Gastroesophageal sphincter (tissue), 4 donors: ENCODE results near the gene MIGA1. TPM values are rescaled to one million over a fixed set of nuclear protein-coding genes. Genes with fewer than 3 reads are reported as not detected.

Experiments used
- ATAC-seq: fragments of 150-250 bp; one replicate; pipeline ENCODE4 v1.9.1; 2016; ENCODE audit warnings: mild to moderate bottlenecking, moderate library complexity
- H3K27ac ChIP-seq, 4 donors: fragments of 200-600 bp; sonication (generic) in 3 of 4; 1 replicate in 3 of 4; 2 replicates in 1 of 4; pipeline ENCODE4 v1.5.1; 2016 to 2019
- H3K27me3 ChIP-seq: fragments of 200-600 bp; sonication (generic); one replicate; pipeline ENCODE4 v1.5.1; 2019
- H3K36me3 ChIP-seq, 2 donors: fragments of 200-600 bp; sonication (generic); one replicate each; pipeline ENCODE4 v1.5.1; 2019; ENCODE audit warnings: control low read depth in 1 of 2
- H3K4me1 ChIP-seq, 3 donors: fragments of 200-600 bp; sonication (generic); 1 replicate in 2 of 3; 2 replicates in 1 of 3; pipeline ENCODE4 v1.5.1; 2016 to 2019; ENCODE audit warnings: control low read depth in 2 of 3
- H3K4me3 ChIP-seq, 2 donors: fragments of 200-600 bp; sonication (generic); one replicate each; pipeline ENCODE4 v1.5.1; 2019; ENCODE audit warnings: mild to moderate bottlenecking in 1 of 2, moderate library complexity in 1 of 2
- H3K9me3 ChIP-seq, 3 donors: fragments of 200-600 bp; sonication (generic); one replicate each; pipeline ENCODE4 v1.5.1; 2017 to 2019; ENCODE audit warnings: control low read depth in 2 of 3
- EP300 ChIP-seq: sonication (generic); formaldehyde crosslinking; IDR thresholded peaks from one replicate; pipeline ENCODE4 v1.6.1; 2017; ENCODE audit warnings: antibody characterized with exemption, mild to moderate bottlenecking
- POLR2A ChIP-seq, 2 donors: fragments of 450-650 bp; IDR thresholded peaks; one replicate each; pipeline ENCODE4 v1.6.1; 2017; ENCODE audit warnings: antibody characterized with exemption in 2 of 2, mild to moderate bottlenecking in 2 of 2, moderate library complexity in 1 of 2
- POLR2AphosphoS5 ChIP-seq: sonication (generic); formaldehyde crosslinking; IDR thresholded peaks from one replicate; pipeline ENCODE4 v1.6.1; 2017; ENCODE audit warnings: antibody characterized with exemption
- WGBS, 2 donors: methylation state at CpG; one replicate each; pipeline ENCODE4 v1.1.5; 2018; ENCODE audit warnings: low coverage in 1 of 2; 5-methylcytosine and 5-hydroxymethylcytosine counted together
- total RNA-seq, 4 donors: library from RNA; depleted of rRNA; stranded (reverse); fragments of >200 nt; gene quantifications; one replicate each; pipeline ENCODE4 v1.1.0, GENCODE V29; 2016
- TF ChIP-seq, protein P1 (sequence below), 4 experiments: fragments of 200-600 bp in 2 of 4; fragments of 450-650 bp in 2 of 4; sonication (generic) in 1 of 4; IDR thresholded peaks; one replicate each; pipeline ENCODE4 v1.5.1; 2017 to 2019; ENCODE audit warnings: antibody characterized with exemption in 4 of 4, mild to moderate bottlenecking in 2 of 4, moderate library complexity in 2 of 4

Gene MIGA1
- total RNA-seq, 4 donors from 2014 or later: 13.8 to 22.3 (median 20.6) TPM

DNA sequence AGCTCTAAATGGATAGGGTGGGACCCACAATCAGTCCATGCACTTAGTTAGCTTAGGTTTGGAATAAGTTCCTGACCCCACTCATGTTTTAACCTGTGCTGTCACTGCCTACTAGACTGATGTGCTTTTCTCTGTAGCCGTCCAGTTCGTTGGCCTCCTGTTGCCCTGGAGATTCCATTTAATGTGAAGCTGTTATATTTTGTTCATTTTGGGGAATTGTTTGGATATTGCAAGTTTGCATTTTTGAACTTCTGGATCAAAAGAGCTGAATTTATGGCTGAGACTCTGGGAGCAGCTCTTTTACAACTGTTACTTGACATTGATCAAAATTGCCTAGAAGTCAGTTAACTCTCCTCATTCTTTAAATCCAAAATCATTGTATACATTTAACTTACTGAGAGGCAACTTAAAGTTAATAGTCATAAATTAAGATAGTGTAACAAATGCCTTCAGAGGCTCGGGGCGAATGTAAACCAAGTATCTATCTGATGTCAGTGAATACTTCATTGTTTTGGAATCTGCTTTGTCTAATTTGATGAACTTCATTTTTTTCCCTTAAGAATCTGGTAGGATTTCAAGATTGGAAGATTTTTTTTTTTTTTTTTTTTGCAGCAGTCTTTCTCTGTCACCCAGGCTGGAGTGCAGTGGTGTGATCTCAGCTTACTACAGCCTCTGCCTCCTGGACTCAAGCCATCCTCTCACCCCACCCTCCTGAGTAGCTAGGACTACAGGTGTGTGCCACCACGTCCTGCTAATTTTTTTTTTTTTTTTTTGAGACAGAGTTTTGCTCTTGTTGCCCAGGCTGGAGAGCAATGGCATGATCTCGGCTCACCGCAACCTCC is 38.1 kb downstream of the MIGA1 start:
- TF ChIP-seq POLR2AphosphoS5 (no peak), EP300 (no peak), POLR2A (IDR thresholded peaks at IDR 0.05) (no peak)
- TF ChIP-seq, protein P1, sequence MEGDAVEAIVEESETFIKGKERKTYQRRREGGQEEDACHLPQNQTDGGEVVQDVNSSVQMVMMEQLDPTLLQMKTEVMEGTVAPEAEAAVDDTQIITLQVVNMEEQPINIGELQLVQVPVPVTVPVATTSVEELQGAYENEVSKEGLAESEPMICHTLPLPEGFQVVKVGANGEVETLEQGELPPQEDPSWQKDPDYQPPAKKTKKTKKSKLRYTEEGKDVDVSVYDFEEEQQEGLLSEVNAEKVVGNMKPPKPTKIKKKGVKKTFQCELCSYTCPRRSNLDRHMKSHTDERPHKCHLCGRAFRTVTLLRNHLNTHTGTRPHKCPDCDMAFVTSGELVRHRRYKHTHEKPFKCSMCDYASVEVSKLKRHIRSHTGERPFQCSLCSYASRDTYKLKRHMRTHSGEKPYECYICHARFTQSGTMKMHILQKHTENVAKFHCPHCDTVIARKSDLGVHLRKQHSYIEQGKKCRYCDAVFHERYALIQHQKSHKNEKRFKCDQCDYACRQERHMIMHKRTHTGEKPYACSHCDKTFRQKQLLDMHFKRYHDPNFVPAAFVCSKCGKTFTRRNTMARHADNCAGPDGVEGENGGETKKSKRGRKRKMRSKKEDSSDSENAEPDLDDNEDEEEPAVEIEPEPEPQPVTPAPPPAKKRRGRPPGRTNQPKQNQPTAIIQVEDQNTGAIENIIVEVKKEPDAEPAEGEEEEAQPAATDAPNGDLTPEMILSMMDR (IDR thresholded peaks at IDR 0.05): no peak
- peaks cover 0 to 92% of the 10 kb centered on the region in 2 donors for H3K36me3 ChIP-seq

DNA sequence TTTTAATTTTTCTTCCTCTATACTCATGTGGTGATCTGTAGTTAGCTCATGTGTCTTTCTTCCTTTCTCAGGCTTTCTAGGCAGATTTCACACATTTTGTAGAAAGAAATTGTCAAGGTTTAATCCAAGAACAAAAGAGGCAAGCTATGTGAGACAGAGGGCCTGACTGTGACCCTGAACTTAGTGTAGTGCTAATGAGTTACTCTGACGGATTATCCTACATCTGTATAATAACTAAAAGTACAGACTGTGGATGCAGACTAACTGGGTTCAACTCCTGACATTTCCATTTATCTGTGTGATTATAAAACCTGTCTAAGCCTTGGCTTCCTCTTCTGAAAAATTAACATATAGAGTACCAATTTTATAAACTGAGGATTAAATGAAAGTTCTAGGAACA is 40.7 kb downstream of the MIGA1 start:
- H3K9me3 ChIP-seq: no peaks in the 10 kb centered on the region
- no peak overlapping the region for H3K27ac ChIP-seq
- WGBS, 2 donors: 47 to 50% methylated on average over 1 of the region's 1 CpG
- ATAC-seq: no peak
- peaks cover 0 to 77% of the 10 kb centered on the region in 2 donors for H3K36me3 ChIP-seq
- no peak overlapping the region for H3K4me3 ChIP-seq
- TF ChIP-seq POLR2A (IDR thresholded peaks at IDR 0.05): no peak
- TF ChIP-seq, protein P1 (IDR thresholded peaks at IDR 0.05): no peak
- no peak for TF ChIP-seq POLR2AphosphoS5
- no peak for TF ChIP-seq EP300
- peaks cover 0 to 23% (median 0%) of the 10 kb centered on the region in 3 donors for H3K4me1 ChIP-seq
- H3K27me3 ChIP-seq: no peaks in the 10 kb centered on the region

More for the DNA sequence above, 38.1 kb downstream of the MIGA1 start:
- H3K4me1 ChIP-seq: peaks cover 0 to 7% (median 0%) of the 10 kb centered on the region in 3 donors
- H3K4me3 ChIP-seq: no peak overlapping the region
- no peak for ATAC-seq
- peak overlapping the region in 1 of 4 donors; percentile 4 for H3K27ac ChIP-seq
- H3K9me3 ChIP-seq: no peaks in the 10 kb centered on the region
- 44 to 83% methylated on average over 3 to 7 of the region's 7 CpGs for WGBS, 2 donors
- H3K27me3 ChIP-seq: no peaks in the 10 kb centered on the region

DNA sequence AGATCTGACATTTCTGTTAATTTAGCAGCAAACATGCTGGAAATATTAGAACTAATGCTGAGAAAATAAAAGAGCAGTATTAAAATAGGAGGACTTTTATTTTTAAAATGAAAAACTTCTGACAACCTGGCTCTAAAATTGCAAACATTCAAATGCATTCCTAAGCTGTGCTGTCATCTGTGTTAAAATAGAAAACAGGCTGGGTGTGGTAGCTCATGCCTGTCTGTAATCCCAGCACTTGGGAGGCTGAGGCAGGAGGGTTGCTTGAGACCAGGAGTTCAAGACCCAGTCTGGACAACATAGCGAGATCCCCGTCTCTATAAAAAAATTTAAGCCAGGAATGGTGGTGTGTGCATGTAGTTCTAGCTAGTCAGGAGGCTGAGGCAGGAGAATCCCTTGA is 44.6 kb downstream of the MIGA1 start:
- 53 to 92% methylated on average over 2 of the region's 2 CpGs for WGBS, 2 donors
- Histone ChIP-seq H3K4me1 (peaks cover 0 to 43% (median 4%) of the 10 kb centered on the region in 3 donors), H3K4me3 (no peak overlapping the region), H3K36me3 (peaks cover 0 to 48% of the 10 kb centered on the region in 2 donors), H3K9me3 (no peaks in the 10 kb centered on the region), H3K27ac (peak overlapping the region in 3 of 4 donors; percentile 28 to 36 (median 30)), H3K27me3 (no peaks in the 10 kb centered on the region)
- TF ChIP-seq, protein P1 (IDR thresholded peaks at IDR 0.05): no peak
- no peak for TF ChIP-seq POLR2A (IDR thresholded peaks at IDR 0.05)
- no peak for TF ChIP-seq POLR2AphosphoS5
- no peak for TF ChIP-seq EP300
- ATAC-seq: peak; percentile 73

DNA sequence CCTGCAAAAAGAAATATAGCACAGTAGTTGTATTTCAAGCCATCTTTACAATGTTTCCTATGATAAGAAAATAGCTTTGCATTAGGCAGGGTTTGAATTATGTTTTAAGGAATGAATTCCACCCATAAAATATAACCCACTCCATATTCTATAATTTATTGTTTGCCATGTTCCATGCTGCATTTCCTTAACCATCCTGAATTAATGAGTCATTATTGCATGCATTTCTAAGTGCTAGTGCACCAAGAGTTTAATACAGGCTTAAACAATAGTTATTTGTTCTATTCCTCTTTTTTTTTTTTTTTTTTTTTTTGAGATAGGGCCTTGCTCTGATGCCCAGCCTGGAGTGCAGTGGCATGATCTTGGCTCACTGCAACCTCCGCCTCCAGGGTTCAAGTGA is 45.2 kb downstream of the MIGA1 start:
- H3K36me3 ChIP-seq: peaks cover 0 to 42% of the 10 kb centered on the region in 2 donors
- peak overlapping the region in 1 of 4 donors; percentile 43 for H3K27ac ChIP-seq
- no peaks in the 10 kb centered on the region for H3K9me3 ChIP-seq
- no peak for ATAC-seq
- peaks cover 0 to 49% (median 4%) of the 10 kb centered on the region in 3 donors for H3K4me1 ChIP-seq
- H3K27me3 ChIP-seq: no peaks in the 10 kb centered on the region
- TF ChIP-seq POLR2A (IDR thresholded peaks at IDR 0.05): no peak
- no peak for TF ChIP-seq EP300
- TF ChIP-seq, protein P1 (IDR thresholded peaks at IDR 0.05): no peak
- TF ChIP-seq POLR2AphosphoS5: no peak
- WGBS, 2 donors: no CpG with 5 or more reads among the region's 1 CpG
- no peak overlapping the region for H3K4me3 ChIP-seq
